OCI-M1 (cell line): ENCODE measurements around the gene IL17RE.
"Not testable (repeated sequence)": the region's sequence is repeated elsewhere in the genome, so short reads cannot be mapped to it uniquely, and the experiment has no call there.

Experiments used
- DNase-seq: peaks from one replicate; lab custom pipeline; 2025; lab: John Stamatoyannopoulos, UW

The IL17RE gene, protein sequence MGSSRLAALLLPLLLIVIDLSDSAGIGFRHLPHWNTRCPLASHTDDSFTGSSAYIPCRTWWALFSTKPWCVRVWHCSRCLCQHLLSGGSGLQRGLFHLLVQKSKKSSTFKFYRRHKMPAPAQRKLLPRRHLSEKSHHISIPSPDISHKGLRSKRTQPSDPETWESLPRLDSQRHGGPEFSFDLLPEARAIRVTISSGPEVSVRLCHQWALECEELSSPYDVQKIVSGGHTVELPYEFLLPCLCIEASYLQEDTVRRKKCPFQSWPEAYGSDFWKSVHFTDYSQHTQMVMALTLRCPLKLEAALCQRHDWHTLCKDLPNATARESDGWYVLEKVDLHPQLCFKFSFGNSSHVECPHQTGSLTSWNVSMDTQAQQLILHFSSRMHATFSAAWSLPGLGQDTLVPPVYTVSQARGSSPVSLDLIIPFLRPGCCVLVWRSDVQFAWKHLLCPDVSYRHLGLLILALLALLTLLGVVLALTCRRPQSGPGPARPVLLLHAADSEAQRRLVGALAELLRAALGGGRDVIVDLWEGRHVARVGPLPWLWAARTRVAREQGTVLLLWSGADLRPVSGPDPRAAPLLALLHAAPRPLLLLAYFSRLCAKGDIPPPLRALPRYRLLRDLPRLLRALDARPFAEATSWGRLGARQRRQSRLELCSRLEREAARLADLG

GRCh38 chr3:9902372-9903237 is at the start of gene IL17RE:
TSS of gene IL17RE (plus strand) at chr3:9902848. CDS start at chr3:9902933, 85 bp downstream.
- no peak for DNase-seq

DNA sequence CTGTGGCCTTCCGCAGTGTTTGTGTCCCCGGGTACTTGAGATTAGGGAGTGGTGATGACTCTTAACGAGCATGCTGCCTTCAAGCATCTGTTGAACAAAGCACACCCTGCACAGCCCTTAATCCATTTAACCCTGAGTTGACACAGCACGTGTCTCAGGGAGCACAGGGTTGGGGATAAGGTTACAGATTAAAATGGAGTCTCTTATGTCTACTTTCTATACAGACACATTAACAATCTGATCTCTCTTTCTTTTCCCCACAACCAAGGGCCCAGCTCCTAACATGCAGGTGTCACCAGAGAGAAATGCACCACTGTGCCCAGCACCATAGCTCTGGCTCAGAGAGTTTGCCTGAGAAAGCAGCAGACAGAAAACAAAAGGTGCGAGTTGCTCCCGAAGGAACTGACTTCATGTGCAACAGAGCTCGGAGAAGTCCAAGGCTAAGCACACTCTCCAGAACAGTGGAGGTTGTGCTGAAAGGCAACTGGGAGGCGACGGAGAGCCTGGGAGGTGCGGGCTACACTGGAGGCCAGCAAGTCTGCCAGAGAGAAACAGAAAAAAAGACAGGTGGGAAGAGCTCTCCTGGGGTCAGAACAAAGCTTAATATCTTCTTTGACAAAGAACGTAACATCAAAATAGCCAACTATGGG is 48.2 kb upstream of the IL17RE start:
- DNase-seq = not testable (repeated sequence)

GRCh38 chr3:9855594-9855993 is 47.1 kb upstream of the IL17RE start:
- DNase-seq = no peak

- no peak for DNase-seq
Measured at GRCh38 chr3:9859530-9860025, 43.1 kb upstream of the IL17RE start.

GRCh38 chr3:9861201-9861600 is 41.4 kb upstream of the IL17RE start:
- DNase-seq = no peak

DNA sequence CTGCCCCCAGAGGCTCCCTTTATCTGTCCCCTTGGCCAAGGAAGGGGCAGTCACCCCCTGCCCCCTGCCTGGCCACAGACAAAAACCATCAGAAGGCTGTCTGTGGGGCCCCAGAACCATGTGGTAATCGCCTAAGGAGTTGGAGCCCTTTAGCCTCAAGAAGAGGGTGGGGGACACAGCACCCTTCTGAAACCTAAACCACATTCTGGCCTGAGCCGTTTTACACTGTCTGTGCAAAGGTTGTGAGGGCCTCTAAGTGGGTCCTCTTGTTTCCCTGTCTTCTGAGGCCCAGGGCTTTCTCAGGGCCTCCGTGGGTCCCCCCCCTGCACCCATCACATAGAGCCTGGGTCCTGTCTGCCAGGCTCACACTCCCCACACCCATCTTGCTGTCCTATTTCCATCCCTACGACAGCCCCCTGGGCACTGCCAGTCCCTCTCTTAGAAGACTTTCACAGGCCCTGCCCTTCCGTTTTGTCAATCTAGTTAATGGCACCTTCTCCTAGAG is 41.0 kb upstream of the IL17RE start:
- DNase-seq = no peak

- peak; percentile 42 for DNase-seq
Measured at GRCh38 chr3:9862391-9863057, 40.1 kb upstream of the IL17RE start.

- DNase-seq = no peak
Measured at GRCh38 chr3:9863058-9863772, 39.4 kb upstream of the IL17RE start.

- no peak for DNase-seq
Measured at GRCh38 chr3:9864200-9864927, 38.3 kb upstream of the IL17RE start.

- DNase-seq = not testable (repeated sequence)
Measured at GRCh38 chr3:9865125-9865637, 37.5 kb upstream of the IL17RE start.

- no peak for DNase-seq
Measured at GRCh38 chr3:9866639-9867038, 36.0 kb upstream of the IL17RE start.

DNA sequence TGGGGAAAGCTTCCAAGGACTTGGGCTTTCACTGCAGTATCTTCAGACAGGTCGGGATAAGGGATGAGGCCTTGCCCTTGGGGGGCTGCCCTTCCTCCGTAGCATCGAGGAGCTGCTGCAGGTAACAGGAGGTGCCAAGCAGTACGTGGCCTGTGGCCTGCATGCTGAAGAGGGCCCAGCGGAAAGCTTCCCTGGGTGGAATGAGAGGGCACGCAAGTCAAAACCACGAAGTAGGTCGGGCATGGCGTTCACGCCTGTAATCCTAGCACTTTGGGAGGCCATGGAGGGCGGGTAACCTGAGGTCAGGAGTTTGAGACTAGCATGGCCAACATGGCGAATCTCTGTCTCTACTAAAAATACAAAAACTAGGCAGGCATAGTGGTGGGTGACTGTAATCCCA is 35.5 kb upstream of the IL17RE start:
- no peak for DNase-seq

GRCh38 chr3:9869955-9870354 is 32.7 kb upstream of the IL17RE start:
- DNase-seq = no peak

GRCh38 chr3:9870978-9871377 is 31.7 kb upstream of the IL17RE start:
- no peak for DNase-seq

DNA sequence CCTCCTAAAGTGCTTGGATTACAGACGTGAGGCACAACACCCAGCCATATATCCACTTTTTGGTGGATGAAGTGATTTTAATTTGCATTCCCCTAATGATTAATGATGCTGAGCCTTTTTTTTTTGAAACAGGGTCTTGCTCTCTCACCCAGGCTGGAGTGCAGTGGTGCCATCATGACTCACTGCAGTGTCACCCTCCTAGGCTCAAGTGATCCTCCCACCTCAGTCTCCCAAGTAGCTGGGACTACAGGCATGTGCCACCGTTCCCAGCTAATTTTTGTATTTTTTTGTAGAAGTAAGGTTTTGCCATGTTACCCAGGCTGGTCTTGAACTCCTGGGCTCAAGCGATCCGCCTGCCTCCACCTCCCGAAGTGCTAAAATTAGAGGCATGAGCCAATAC is 30.6 kb upstream of the IL17RE start:
- not testable (repeated sequence) for DNase-seq

DNA sequence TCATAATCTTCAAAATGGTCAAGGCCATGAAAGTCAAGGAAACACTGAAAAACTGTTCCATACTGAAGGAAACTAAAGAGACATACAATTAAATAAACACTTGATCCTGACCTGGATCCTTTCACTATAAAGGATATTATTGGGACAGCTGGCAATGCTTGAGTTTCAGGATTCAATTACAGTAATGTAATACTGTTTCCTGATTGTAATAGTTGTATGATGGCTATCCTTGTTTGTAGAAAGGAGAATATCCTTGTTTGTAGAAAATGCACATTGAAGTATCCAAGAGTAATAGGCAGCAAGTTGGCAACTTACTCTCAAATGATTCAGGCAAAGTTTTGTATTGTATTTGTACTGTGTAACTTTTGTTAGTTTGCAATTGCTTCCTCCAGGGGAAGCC is 27.2 kb upstream of the IL17RE start:
- no peak for DNase-seq

GRCh38 chr3:9876255-9876654 is 26.4 kb upstream of the IL17RE start:
- DNase-seq = not testable (repeated sequence)

GRCh38 chr3:9876991-9877390 is 25.7 kb upstream of the IL17RE start:
- DNase-seq = no peak

DNA sequence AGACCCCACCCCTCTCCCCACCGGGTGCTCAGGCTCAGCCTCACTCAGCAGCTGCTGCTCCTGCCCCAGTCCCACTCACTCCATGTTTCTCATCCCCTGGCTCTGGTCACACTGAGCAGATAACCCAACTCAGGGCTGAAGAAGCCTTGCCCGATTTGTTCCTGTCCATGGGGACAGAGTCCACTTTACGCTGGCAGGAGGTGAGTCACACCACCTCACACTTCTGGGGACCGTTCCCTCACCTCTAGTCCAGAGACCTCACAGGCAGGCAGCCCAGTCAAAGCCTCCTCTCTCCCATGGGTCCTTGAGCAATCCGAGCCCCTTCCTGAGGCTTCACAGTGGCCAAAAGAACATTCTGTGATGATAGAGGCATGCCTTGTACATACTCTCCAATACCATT is 23.9 kb upstream of the IL17RE start:
- DNase-seq = no peak
